Stimulated activated naive CD4-positive, alpha-beta T cell (primary cell): ENCODE measurements around the gene KL.

ENCODE experiments used
- DNase-seq, 6 experiments: peaks; one replicate each; lab custom pipeline; 2025; lab: John Stamatoyannopoulos, UW

The KL gene

DNA sequence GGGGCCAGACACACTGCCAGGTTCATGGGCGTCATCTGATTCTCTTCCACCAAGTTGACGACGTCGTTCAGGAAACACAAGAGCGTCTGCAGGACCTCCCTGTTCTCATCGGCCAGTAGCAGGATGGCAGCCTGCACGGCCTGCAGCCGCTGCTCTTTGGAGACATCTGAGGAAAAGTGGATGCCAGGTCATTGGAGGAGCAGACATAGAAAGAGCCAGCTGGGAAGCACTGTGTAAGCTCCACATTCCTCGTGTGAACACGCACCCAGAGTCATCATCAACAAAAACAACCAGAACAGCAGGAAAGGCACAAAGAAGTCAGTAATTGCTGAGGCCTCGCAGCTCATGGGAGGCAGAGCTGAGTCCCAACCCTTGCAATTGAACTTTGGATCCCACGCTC lies 96.5 kb downstream of the KL start:
- no peak for DNase-seq

DNA sequence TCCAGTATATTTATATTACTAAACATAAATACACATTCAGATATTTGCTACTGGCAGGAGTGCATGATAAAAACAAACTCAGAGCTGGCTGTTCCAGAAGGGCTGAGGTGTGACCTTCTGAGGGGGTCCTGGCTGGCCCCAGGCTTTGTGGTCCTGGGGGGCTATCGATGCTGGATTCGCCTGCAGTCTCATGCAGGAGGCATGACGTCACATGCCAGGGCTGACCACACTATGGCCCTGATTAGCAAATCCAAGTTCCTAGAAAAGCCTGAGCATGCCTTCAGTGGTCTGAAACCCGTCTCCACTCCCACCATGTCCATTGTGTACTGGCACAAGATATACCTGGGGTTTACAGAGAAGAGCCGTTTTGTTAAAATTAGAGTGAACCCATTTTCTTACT lies 97.9 kb downstream of the KL start:
- no peak for DNase-seq

DNA sequence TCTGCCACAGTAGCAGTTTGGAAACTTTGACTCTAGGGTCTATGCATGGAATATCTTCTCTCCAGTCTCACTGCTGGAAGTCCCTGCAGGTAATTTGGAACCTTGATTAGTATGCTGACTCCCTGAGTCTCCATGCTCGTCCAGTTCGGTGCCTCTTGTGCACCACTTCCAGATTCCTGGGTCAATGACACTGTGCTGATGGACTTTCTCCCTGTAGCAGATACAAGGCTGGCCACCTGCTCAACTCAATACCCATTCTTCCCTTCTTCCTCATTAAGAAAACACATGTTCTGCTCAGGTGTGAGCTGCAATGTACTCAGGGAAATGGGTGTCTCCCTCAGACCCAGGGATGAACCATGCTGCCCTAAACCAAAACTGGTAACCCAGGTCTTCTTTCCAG lies 99.1 kb downstream of the KL start:
- no peak for DNase-seq
